ENCODE measurements around the gene TMEM132E. TPM values are rescaled to one million over a fixed set of nuclear protein-coding genes. Genes with fewer than 3 reads are reported as not detected.
A peak's percentile ranks its signal among the peaks of the same experiment; 100 is the strongest.

TMEM132E gene
- total and polyA plus RNA-seq, 2 of the 8 experiments (the other 6 are each of a cell fraction or from before 2014, with no cell fraction given): 0.45 to 0.60 TPM

DNA sequence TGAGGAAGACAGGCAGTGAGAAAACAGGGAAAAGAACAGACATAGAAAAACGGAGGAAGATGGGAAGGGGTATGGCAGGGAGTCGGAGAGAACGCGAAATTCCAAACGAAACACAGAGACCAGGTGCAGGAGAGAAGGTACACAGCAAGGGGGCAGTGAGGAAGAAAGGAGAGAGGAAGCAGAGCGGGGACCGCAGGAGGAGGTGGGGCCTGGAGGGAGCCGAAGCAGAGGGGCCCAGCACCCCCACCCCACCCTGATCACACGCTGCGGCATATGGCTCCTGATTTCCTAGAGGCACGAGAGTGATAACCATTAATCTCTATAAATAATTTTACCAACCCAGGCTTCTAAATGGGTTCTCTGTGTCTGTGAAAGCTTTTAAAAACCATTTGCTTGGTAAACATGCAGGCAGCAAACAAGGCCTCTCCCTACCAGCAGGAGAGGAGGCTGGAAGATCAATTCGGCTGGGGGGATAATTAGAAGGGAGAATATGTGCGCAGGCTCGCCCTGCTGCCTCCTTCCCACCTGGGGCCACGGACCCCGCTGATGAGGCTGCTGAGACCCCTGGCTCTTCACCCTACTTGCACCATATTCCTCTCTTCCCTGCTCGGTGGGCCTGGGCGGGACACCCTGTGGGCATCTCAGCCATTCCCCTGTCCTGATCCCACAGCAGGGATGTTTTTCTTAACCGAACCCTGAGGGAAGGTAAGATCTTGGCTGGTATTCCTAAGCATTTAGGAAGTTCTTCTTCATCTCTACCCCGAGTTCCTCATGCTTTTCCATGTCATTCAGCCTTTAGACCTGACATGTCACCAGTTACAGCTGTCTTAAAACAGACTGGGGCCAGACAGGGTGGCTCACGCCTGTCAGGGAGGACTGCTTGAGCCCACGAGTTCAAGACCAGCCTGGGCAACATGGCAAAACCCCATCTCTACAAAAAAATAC lies 86.7 kb downstream of the TMEM132E start (continued):
- TF ChIP-seq KDM5A (IDR thresholded peaks at IDR 0.05; ENCODE audit: low read length) (no peak), ZNF274 (IDR thresholded peaks at IDR 0.05; ENCODE audit: borderline replicate concordance, extremely low read depth, low read length) (no peak), RNF2 (IDR thresholded peaks at IDR 0.05; ENCODE audit: borderline replicate concordance, low read depth, low read length, missing control alignments, poor library complexity, severe bottlenecking) (no peak), USF2 (IDR thresholded peaks at IDR 0.05; ENCODE audit: low read length) (no peak), NANOG (IDR thresholded peaks at IDR 0.05; ENCODE audit: insufficient read depth, low read depth, low read length, poor library complexity, severe bottlenecking) (no peak), CTBP2 (IDR thresholded peaks at IDR 0.05; ENCODE audit: borderline replicate concordance, insufficient read depth, insufficient read length, low read length) (no peak), CTCF (IDR thresholded peaks at IDR 0.05; ENCODE audit: control extremely low read depth in 1 of 3, insufficient read depth in 1 of 3, low read depth in 1 of 3, low read length in 3 of 3) (peak; percentile 33 to 50 (median 40)), JUND (IDR thresholded peaks at IDR 0.05; ENCODE audit: low read length) (no peak), ATF2 (IDR thresholded peaks at IDR 0.05; ENCODE audit: low read length) (no peak), RXRA (IDR thresholded peaks at IDR 0.05; ENCODE audit: insufficient read depth, low read depth, low read length) (no peak), SIX5 (IDR thresholded peaks at IDR 0.05; ENCODE audit: low read depth, low read length) (no peak), POLR2A (IDR thresholded peaks at IDR 0.05; ENCODE audit: control extremely low read depth in 1 of 2, low read depth in 2 of 2, low read length in 2 of 2) (no peak), YY1 (IDR thresholded peaks at IDR 0.05; ENCODE audit: low read depth, low read length) (no peak), RBBP5 (IDR thresholded peaks at IDR 0.05; ENCODE audit: borderline replicate concordance, low read depth, low read length) (0 out of 2 replicates have a peak, but pooled peaks have one; percentile 49), TAF1 (IDR thresholded peaks at IDR 0.05; ENCODE audit: low read depth, low read length) (no peak)
- TF ChIP-seq, protein P1, sequence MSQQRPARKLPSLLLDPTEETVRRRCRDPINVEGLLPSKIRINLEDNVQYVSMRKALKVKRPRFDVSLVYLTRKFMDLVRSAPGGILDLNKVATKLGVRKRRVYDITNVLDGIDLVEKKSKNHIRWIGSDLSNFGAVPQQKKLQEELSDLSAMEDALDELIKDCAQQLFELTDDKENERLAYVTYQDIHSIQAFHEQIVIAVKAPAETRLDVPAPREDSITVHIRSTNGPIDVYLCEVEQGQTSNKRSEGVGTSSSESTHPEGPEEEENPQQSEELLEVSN (IDR thresholded peaks at IDR 0.05): 0 out of 2 replicates have a peak, but pooled peaks have one; percentile 6

Data from H1 (cell line).